ENCODE data around the gene SFXN3. TPM values are rescaled to one million over a fixed set of nuclear protein-coding genes. Genes with fewer than 3 reads are reported as not detected.

The SFXN3 gene
- total RNA-seq, 2 donors from 2014 or later: 8.8 to 18.1 TPM

GRCh38 chr10:101062232-101063049, 31.4 kb downstream of the SFXN3 start:
- intact Hi-C loops (cut with DNase I): no loop called here
- Histone ChIP-seq H3K27ac (peak overlapping the region; percentile 94), H3K4me1 (peaks cover 33% of the 10 kb centered on the region), H3K4me3 (peak overlapping the region; percentile 60), H3K27me3 (peaks cover 9% of the 10 kb centered on the region), H3K36me3 (no peaks in the 10 kb centered on the region), H3K9me3 (no peaks in the 10 kb centered on the region), H3K9ac (ENCODE audit: low read depth in 2 of 2, low read length in 2 of 2) (peak overlapping the region; percentile 85 to 96)
- TF ChIP-seq CTCF (IDR thresholded peaks at IDR 0.05): peak; percentile 64
- DNase-seq: peak; percentile 74

- peak overlapping the region; percentile 94 for H3K27ac ChIP-seq
- peaks cover 9% of the 10 kb centered on the region for H3K27me3 ChIP-seq
- intact Hi-C loops (cut with DNase I): no loop called here
- H3K4me3 ChIP-seq: peak overlapping the region; percentile 60
- peaks cover 33% of the 10 kb centered on the region for H3K4me1 ChIP-seq
- DNase-seq: peak; percentile 79
- no peak for TF ChIP-seq CTCF (IDR thresholded peaks at IDR 0.05)
- peak overlapping the region; percentile 85 to 96 for H3K9ac ChIP-seq (ENCODE audit: low read depth in 2 of 2, low read length in 2 of 2)
- H3K9me3 ChIP-seq: no peaks in the 10 kb centered on the region
- no peaks in the 10 kb centered on the region for H3K36me3 ChIP-seq
Measured at GRCh38 chr10:101063050-101063525, 32.1 kb downstream of the SFXN3 start.

GRCh38 chr10:101063548-101064414, 32.7 kb downstream of the SFXN3 start:
- intact Hi-C loops (cut with DNase I): no loop called here
- H3K4me1 ChIP-seq: peaks cover 33% of the 10 kb centered on the region
- H3K9me3 ChIP-seq: no peaks in the 10 kb centered on the region
- DNase-seq: no peak
- peaks cover 9% of the 10 kb centered on the region for H3K27me3 ChIP-seq
- TF ChIP-seq CTCF (IDR thresholded peaks at IDR 0.05): no peak
- H3K4me3 ChIP-seq: no peak overlapping the region
- no peak overlapping the region for H3K27ac ChIP-seq
- H3K9ac ChIP-seq (ENCODE audit: low read depth in 2 of 2, low read length in 2 of 2): peak overlapping the region in 1 of 2 donors; percentile 96
- H3K36me3 ChIP-seq: no peaks in the 10 kb centered on the region

- Histone ChIP-seq H3K4me3 (no peak overlapping the region), H3K4me1 (peaks cover 33% of the 10 kb centered on the region), H3K36me3 (no peaks in the 10 kb centered on the region), H3K9me3 (no peaks in the 10 kb centered on the region), H3K9ac (ENCODE audit: low read depth in 2 of 2, low read length in 2 of 2) (peak overlapping the region in 1 of 2 donors; percentile 79), H3K27ac (peak overlapping the region; percentile 94), H3K27me3 (peaks cover 9% of the 10 kb centered on the region)
- no peak for DNase-seq
- TF ChIP-seq CTCF (IDR thresholded peaks at IDR 0.05): no peak
- intact Hi-C loops (cut with DNase I): no loop called here
Measured at GRCh38 chr10:101064415-101065030, 33.5 kb downstream of the SFXN3 start.

Measured in colonic mucosa (tissue), 4 donors.